ENCODE results near the gene PHC3.

PHC3 gene

GRCh38 chr3:170163956-170164645 lies 17.4 kb downstream of the PHC3 start:
- DNase-seq (ENCODE audit: low spot score): no peak

GRCh38 chr3:170162630-170163029 lies 18.9 kb downstream of the PHC3 start:
- in situ Hi-C loops (cut with MboI; ENCODE audit: low pct_unique_long_range_greater_than_20kb, low sequenced_read_pairs, unreplicated experiment): no loop called here
- no peak for DNase-seq (ENCODE audit: low spot score)
- no peak for TF ChIP-seq CTCF (IDR thresholded peaks at IDR 0.05; ENCODE audit: extremely low read depth, insufficient read depth, missing control alignments)

More at GRCh38 chr3:170163956-170164645, 17.4 kb downstream of the PHC3 start:
- in situ Hi-C loops (cut with MboI; ENCODE audit: low pct_unique_long_range_greater_than_20kb, low sequenced_read_pairs, unreplicated experiment): no loop called here
- TF ChIP-seq CTCF (IDR thresholded peaks at IDR 0.05; ENCODE audit: extremely low read depth, insufficient read depth, missing control alignments): no peak

GRCh38 chr3:170162052-170162451 lies 19.5 kb downstream of the PHC3 start:
- no peak for DNase-seq (ENCODE audit: low spot score)
- in situ Hi-C loops (cut with MboI; ENCODE audit: low pct_unique_long_range_greater_than_20kb, low sequenced_read_pairs, unreplicated experiment): no loop called here
- TF ChIP-seq CTCF (IDR thresholded peaks at IDR 0.05; ENCODE audit: extremely low read depth, insufficient read depth, missing control alignments): no peak

- no peak for TF ChIP-seq CTCF (IDR thresholded peaks at IDR 0.05; ENCODE audit: extremely low read depth, insufficient read depth, missing control alignments)
- no peak for DNase-seq (ENCODE audit: low spot score)
- in situ Hi-C loops (cut with MboI; ENCODE audit: low pct_unique_long_range_greater_than_20kb, low sequenced_read_pairs, unreplicated experiment): no loop called here
Observed at GRCh38 chr3:170159933-170160332, 21.6 kb downstream of the PHC3 start.

GRCh38 chr3:170159459-170159858 lies 22.1 kb downstream of the PHC3 start:
- no peak for DNase-seq (ENCODE audit: low spot score)
- in situ Hi-C loops (cut with MboI; ENCODE audit: low pct_unique_long_range_greater_than_20kb, low sequenced_read_pairs, unreplicated experiment): no loop called here
- TF ChIP-seq CTCF (IDR thresholded peaks at IDR 0.05; ENCODE audit: extremely low read depth, insufficient read depth, missing control alignments): no peak

GRCh38 chr3:170155604-170156003 lies 25.9 kb downstream of the PHC3 start:
- DNase-seq (ENCODE audit: low spot score): no peak
- no peak for TF ChIP-seq CTCF (IDR thresholded peaks at IDR 0.05; ENCODE audit: extremely low read depth, insufficient read depth, missing control alignments)
- in situ Hi-C loops (cut with MboI; ENCODE audit: low pct_unique_long_range_greater_than_20kb, low sequenced_read_pairs, unreplicated experiment): no loop called here
